GM10266 (cell line): ENCODE results near the gene KIAA0930.
"Not testable (repeated sequence)": the region's sequence is repeated elsewhere in the genome, so short reads cannot be mapped to it uniquely, and the experiment has no call there.

ENCODE experiments used
- DNase-seq: peaks from one replicate; pipeline ENCODE4 v3.0.0; 2012; ENCODE audit errors: extremely low spot score
- TF ChIP-seq, protein P1 (sequence below): IDR thresholded peaks from 2 replicates; pipeline ENCODE4 v1.5.1; 2012; ENCODE audit warnings: mild to moderate bottlenecking, low read depth; ENCODE audit not compliant: control insufficient read depth, insufficient read depth; ENCODE audit errors: missing control alignments

KIAA0930 gene

DNA sequence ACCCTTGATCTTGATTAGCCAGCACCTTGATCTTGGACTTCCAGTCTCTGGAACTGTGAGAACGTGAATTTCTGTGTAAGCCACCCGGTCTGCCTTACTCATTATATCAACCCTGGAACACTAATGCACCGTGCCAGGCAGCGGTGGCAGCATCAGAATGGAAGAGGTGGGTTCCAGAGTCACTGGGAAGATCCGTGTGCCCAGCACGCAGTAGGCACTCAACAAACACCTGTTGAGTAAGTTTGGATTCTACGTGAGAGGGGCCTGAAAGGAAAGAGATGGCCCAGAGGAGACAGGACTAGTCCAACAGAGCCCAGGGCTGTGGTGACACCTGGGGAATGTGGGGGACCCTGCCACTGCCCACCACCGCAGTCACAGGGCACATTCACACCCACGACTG, 37.4 kb upstream of the KIAA0930 start:
- TF ChIP-seq, protein P1, sequence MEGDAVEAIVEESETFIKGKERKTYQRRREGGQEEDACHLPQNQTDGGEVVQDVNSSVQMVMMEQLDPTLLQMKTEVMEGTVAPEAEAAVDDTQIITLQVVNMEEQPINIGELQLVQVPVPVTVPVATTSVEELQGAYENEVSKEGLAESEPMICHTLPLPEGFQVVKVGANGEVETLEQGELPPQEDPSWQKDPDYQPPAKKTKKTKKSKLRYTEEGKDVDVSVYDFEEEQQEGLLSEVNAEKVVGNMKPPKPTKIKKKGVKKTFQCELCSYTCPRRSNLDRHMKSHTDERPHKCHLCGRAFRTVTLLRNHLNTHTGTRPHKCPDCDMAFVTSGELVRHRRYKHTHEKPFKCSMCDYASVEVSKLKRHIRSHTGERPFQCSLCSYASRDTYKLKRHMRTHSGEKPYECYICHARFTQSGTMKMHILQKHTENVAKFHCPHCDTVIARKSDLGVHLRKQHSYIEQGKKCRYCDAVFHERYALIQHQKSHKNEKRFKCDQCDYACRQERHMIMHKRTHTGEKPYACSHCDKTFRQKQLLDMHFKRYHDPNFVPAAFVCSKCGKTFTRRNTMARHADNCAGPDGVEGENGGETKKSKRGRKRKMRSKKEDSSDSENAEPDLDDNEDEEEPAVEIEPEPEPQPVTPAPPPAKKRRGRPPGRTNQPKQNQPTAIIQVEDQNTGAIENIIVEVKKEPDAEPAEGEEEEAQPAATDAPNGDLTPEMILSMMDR, result no peak

DNA sequence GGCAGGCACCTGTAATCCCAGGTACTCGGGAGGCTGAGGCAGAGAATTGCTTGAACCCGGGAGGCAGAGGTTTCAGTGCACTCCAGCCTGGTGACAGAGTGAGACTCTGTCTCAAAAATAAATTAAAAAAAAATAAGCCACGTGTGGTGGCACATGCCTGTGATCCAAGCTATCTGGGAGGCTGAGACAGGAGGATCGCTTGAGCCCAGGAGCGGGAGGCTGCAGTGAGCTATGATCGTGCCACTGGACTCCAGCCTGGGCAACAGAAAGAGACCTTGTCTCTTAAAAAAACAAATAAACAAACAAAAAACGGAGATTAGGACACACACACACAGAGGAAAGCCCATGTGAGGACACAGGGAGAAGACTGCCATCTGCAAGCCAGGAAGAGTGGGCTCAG, 37.0 kb upstream of the KIAA0930 start:
- not testable (repeated sequence) for DNase-seq

More for the DNA sequence above, 37.4 kb upstream of the KIAA0930 start:
- DNase-seq, result no peak

DNA sequence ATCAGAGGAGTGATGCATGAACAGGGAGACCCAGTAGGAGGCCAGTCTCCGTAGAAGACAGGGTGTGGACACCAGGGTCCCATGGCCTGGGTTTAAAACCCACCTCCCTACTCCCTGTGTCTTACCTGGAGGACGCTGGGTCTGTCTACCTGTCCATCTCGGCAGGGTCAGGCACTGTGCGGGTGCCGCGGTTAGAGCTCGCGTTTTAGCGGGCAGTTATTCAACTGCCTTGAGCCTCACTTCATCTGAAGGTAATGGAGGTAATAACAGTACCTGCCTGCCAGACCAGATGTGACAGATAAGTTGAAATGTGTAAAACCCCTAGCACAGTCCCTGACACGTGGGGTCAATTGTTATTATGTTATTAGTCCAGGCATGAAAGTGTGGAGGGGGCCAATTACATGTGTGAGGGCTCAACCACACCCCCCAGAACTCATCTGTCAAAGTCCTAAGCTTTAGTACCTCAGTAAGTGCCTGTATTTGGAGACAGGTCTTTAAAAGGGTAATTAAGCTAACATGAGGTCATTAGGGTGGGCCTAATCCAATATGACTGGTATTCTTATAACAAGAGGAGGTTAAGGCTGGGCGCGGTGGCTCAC, 35.9 kb upstream of the KIAA0930 start:
- DNase-seq, result no peak
- TF ChIP-seq, protein P1, result no peak

DNA sequence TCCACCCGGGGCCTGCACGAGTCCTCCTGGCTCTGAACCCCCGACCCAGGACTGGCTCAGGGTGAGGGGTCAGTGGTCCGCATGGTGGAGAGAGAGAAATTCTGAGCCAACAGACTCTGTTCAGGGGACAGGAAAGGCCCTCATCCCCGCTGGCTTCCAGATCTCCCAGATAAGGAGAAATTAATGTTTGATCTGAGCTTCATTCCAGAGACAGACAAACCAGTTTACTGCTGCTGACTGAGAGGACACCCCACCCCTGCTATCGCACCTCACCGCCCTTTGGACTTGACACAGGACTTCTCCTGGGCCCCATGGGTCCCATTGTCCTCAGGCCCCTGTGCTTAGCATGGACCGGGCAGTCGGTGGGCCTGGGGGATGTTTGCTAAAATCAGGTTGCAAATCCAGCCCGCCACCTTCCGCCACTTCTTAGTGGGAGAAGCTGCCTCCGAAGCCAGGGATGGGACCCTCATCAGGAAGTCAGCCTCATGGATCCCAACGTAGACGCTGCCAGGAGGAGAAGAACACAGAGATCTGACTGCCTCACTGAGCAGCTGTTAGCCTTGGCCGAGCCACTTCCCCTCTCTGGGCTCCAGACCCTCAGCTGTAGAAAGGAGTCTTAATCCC, 32.9 kb upstream of the KIAA0930 start:
- TF ChIP-seq, protein P1, result no peak
- no peak for DNase-seq

DNA sequence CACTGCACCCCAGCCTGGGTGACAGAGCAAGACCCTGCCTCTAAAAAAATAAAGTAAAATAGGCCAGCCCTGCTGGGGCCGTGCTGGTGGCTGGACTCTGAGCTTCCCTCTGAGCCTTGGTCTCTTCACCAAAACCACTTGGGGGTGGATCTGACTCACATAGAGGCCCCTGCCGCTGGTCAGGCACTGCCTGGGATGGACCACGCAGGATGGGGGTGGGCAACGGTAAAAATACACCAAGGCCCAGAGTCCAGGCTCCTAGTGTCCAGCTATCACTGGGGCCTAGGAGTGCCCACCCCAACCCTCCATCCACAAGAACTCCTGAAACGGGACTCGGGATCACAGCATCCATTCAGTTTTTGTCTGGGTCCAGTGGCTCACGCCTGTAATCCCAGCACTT, 31.8 kb upstream of the KIAA0930 start:
- TF ChIP-seq, protein P1, result no peak
- no peak for DNase-seq

DNA sequence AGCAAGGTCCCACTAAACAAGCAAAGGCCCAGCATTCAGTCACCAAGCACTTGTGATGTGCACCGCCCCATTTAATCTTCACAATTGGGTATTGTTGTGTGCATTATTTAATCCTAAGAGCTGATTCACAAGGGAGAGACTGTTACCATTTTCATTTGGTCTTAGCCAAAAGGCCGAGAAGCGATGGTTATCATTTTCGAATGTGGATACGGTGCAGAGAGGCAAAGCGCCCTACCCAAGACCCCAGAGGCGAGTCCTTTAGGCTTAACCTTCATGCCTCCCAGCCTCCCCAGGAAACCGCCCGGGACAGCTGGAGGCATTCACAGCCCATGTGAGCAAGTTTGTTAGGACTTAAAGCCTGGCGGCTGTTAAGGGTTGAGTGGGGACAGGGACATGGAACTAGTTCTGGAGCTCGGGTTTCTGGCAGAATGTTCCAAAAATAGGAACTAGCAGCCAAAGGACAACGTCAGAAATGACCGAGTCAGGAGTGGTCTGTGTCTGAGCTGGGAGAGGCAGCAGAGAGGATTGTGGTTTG, 31.0 kb upstream of the KIAA0930 start:
- DNase-seq, result no peak
- TF ChIP-seq, protein P1, result no peak

DNA sequence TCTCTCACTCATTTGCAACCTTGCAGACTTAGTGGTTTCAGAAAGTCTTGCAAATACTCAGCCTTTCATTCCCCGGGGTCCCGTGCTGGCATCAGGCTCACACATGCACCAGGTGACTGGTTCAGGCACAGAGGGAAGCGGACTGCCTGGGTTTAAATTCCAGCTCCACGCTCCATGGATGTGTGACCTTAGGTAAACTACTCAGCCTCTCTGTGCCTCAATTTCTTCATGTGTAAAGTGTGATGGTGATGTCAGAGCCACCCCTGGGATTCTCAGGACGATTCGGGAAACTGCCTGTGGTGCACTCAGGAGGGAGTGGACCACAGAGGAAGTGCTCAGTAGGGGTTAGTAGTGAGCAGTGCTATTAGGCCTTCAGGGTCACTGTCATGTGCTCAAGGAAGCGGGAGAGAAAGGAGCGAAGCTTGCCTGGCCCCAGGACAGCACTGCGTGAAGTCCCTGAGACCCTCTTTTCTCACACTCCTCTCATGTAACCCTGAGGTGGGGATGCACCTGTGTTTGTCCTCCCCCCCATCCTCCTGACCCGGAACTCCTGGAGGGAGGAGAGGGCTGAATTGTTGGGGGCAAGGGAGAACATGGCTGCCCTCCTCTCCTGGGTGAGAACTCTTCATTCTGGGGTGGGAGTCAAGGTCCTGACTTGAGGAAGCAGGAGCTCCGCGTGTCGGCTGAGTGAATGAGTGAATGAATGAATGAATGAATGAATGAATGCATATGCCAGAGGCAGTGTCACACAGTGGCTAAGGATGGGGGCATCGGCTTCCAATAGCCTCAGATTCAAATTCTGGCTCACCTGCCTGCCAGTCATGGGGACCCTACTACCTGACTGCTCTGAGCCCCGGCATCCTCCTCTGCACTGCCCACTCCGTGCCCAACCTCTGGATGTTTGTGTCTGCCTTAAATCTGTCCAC, 29.7 kb upstream of the KIAA0930 start:
- no peak for DNase-seq
- TF ChIP-seq, protein P1, result no peak
